Measurements from ENCODE around the gene GRM4. TPM values are rescaled to one million over a fixed set of nuclear protein-coding genes. Genes with fewer than 3 reads are reported as not detected.

GRM4 gene
- total RNA-seq, 1 experiment from 2014 or later = not detected

GRCh38 chr6:34052918-34053608, 92.8 kb downstream of the GRM4 start:
- ATAC-seq (no peak), DNase-seq (no peak)
- Histone ChIP-seq H3K9me3 (ENCODE audit: low read length) (no peaks in the 10 kb centered on the region), H3K36me3 (ENCODE audit: low read depth, low read length) (no peaks in the 10 kb centered on the region), H3K27ac (ENCODE audit: low read length) (no peak overlapping the region), H3K4me3 (ENCODE audit: low read length) (no peak overlapping the region), H2AFZ (ENCODE audit: low read length) (0 out of 2 replicates have a peak overlapping the region, but pooled peaks have one; percentile 62), H4K20me1 (ENCODE audit: low read length) (no peaks in the 10 kb centered on the region), H3F3A (ENCODE audit: low read length, unreplicated experiment) (no peaks in the 10 kb centered on the region), H3K4me2 (ENCODE audit: low read length) (peak overlapping the region; percentile 14; the same call in 1 of the 2 replicates), H3K4me1 (ENCODE audit: insufficient read depth, low read length) (peaks cover 16% of the 10 kb centered on the region), H3K79me2 (ENCODE audit: low read length) (no peaks in the 10 kb centered on the region), H3K27me3 (ENCODE audit: low read length) (peaks cover under 1% of the 10 kb centered on the region; the same call in 1 of the 2 replicates), H3K9me2 (replicated peaks; ENCODE audit: low read length) (no peaks in the 10 kb centered on the region), H3K9ac (ENCODE audit: low read length) (no peak overlapping the region)
- ChIA-PET CTCF (interaction anchor here (0.6 kb wide), 1 partner anchor 150 kb away, joined by 3 read pairs; no protein-coding TSS in a partner anchor), POLR2A (ENCODE audit: unreplicated experiment) (no interaction called here)
- TF ChIP-seq CTCF (conservative IDR thresholded peaks at IDR 0.05; ENCODE audit: low read depth, low read length) (no peak), EZH2 (IDR thresholded peaks at IDR 0.05; ENCODE audit: low read length, unreplicated experiment) (no peak), EZH2phosphoT487 (IDR thresholded peaks at IDR 0.05; ENCODE audit: borderline replicate concordance, low read length) (no peak)
- intact Hi-C loops (cut with micrococcal nuclease) = no loop called here
- BruUV-seq (replicated peaks) = no TSS peak

GRCh38 chr6:34052071-34052825, 93.6 kb downstream of the GRM4 start:
- no peaks in the 10 kb centered on the region for H3K79me2 ChIP-seq (ENCODE audit: low read length)
- H3K9me3 ChIP-seq (ENCODE audit: low read length) = no peaks in the 10 kb centered on the region
- no peak overlapping the region for H3K27ac ChIP-seq (ENCODE audit: low read length)
- no peaks in the 10 kb centered on the region for H3K36me3 ChIP-seq (ENCODE audit: low read depth, low read length)
- H3K9ac ChIP-seq (ENCODE audit: low read length) = no peak overlapping the region
- no peaks in the 10 kb centered on the region for H3F3A ChIP-seq (ENCODE audit: low read length, unreplicated experiment)
- DNase-seq (no peak), ATAC-seq (no peak)
- TF ChIP-seq EZH2phosphoT487 (IDR thresholded peaks at IDR 0.05; ENCODE audit: borderline replicate concordance, low read length) = no peak
- TF ChIP-seq EZH2 (IDR thresholded peaks at IDR 0.05; ENCODE audit: low read length, unreplicated experiment) = no peak
- no peak for TF ChIP-seq CTCF (conservative IDR thresholded peaks at IDR 0.05; ENCODE audit: low read depth, low read length)
- intact Hi-C loops (cut with micrococcal nuclease) = no loop called here
- H3K4me3 ChIP-seq (ENCODE audit: low read length) = no peak overlapping the region
- H3K9me2 ChIP-seq (replicated peaks; ENCODE audit: low read length) = no peaks in the 10 kb centered on the region
- H4K20me1 ChIP-seq (ENCODE audit: low read length) = no peaks in the 10 kb centered on the region
- ChIA-PET CTCF (no interaction called here), POLR2A (ENCODE audit: unreplicated experiment) (no interaction called here)
- no peak overlapping the region for H2AFZ ChIP-seq (ENCODE audit: low read length)
- no peak overlapping the region for H3K4me2 ChIP-seq (ENCODE audit: low read length)
- no TSS peak for BruUV-seq (replicated peaks)
- peaks cover 6% of the 10 kb centered on the region; the same call in 1 of the 2 replicates for H3K27me3 ChIP-seq (ENCODE audit: low read length)
- peaks cover 16% of the 10 kb centered on the region for H3K4me1 ChIP-seq (ENCODE audit: insufficient read depth, low read length)
